PC-3 (cell line): ENCODE data around the gene BPIFA3. TPM values are rescaled to one million over a fixed set of nuclear protein-coding genes. Genes with fewer than 3 reads are reported as not detected.

Source experiments
- ATAC-seq: fragments of 200-7000 bp; cut with Tn5 transposase; 2 replicates; pipeline ENCODE4 v1.9.1; 2020; ENCODE audit warnings: mild to moderate bottlenecking, moderate library complexity
- BruUV-seq: library from RNA; stranded (reverse); fragments of 400-500 nt; replicated peaks from 2 replicates; lab custom pipeline; 2021; lab: Mats Ljungman, UMichigan
- CTCF ChIA-PET: fragments of 300-600 bp; sonication (Branson Sonifier 250); formaldehyde crosslinking; loops from one replicate; lab custom pipeline; 2022; ENCODE audit warnings: antibody characterized with exemption; lab: Charles Lee
- POLR2A ChIA-PET: fragments of 300-600 bp; sonication (Branson Sonifier 250); formaldehyde crosslinking; loops from one replicate; lab custom pipeline; 2022; ENCODE audit warnings: antibody characterized with exemption; ENCODE audit not compliant: unreplicated experiment; lab: Charles Lee
- DNase-seq: peaks from one replicate; pipeline ENCODE4 v3.0.0-alpha.2; 2015
- H2AFZ ChIP-seq: fragments of 300-600 bp; sonication (generic); 2 replicates; pipeline ENCODE4 v1.6.0; 2016; ENCODE audit warnings: antibody characterized with exemption, low read length
- H3F3A ChIP-seq: fragments of 300-600 bp; sonication (generic); one replicate; pipeline ENCODE4 v1.6.0; 2017; ENCODE audit warnings: antibody characterized with exemption, low read length, control low read depth, mild to moderate bottlenecking; ENCODE audit not compliant: unreplicated experiment
- H3K27ac ChIP-seq: fragments of 300-600 bp; sonication (generic); 2 replicates; pipeline ENCODE4 v1.5.1; 2016; ENCODE audit warnings: mild to moderate bottlenecking, low read length
- H3K27me3 ChIP-seq: fragments of 300-600 bp; sonication (generic); 2 replicates; pipeline ENCODE4 v1.6.1; 2016; ENCODE audit warnings: low read length, mixed read lengths
- H3K36me3 ChIP-seq: fragments of 300-600 bp; sonication (generic); 2 replicates; pipeline ENCODE4 v1.6.1; 2016; ENCODE audit warnings: low read depth, mixed run types, low read length, mixed read lengths
- H3K4me1 ChIP-seq: fragments of 300-600 bp; sonication (generic); 2 replicates; pipeline ENCODE4 v1.5.1; 2016; ENCODE audit warnings: low read length; ENCODE audit not compliant: insufficient read depth
- H3K4me2 ChIP-seq: fragments of 300-600 bp; sonication (generic); 2 replicates; pipeline ENCODE4 v1.6.0; 2016; ENCODE audit warnings: low read length
- H3K4me3 ChIP-seq: fragments of 300-600 bp; sonication (generic); 2 replicates; pipeline ENCODE4 v1.5.1; 2016; ENCODE audit warnings: mild to moderate bottlenecking, low read length, mixed read lengths
- H3K79me2 ChIP-seq: fragments of 300-600 bp; sonication (generic); 2 replicates; pipeline ENCODE4 v1.6.1; 2017; ENCODE audit warnings: low read length, mixed read lengths
- H3K9ac ChIP-seq: fragments of 300-600 bp; sonication (generic); 2 replicates; pipeline ENCODE4 v1.6.0; 2016; ENCODE audit warnings: mild to moderate bottlenecking, low read length
- H3K9me2 ChIP-seq: fragments of 300-600 bp; sonication (generic); replicated peaks from 2 replicates; pipeline ENCODE4 v1.6.1; 2016; ENCODE audit warnings: mixed run types, low read length, mixed read lengths
- H3K9me3 ChIP-seq: fragments of 300-600 bp; sonication (generic); 2 replicates; pipeline ENCODE4 v1.6.1; 2016; ENCODE audit warnings: low read length, mixed read lengths
- H4K20me1 ChIP-seq: fragments of 300-600 bp; sonication (generic); 2 replicates; pipeline ENCODE4 v1.6.1; 2016; ENCODE audit warnings: low read length, mixed read lengths
- CTCF ChIP-seq: fragments of 300-600 bp; sonication (generic); conservative IDR thresholded peaks from 2 replicates; pipeline ENCODE4 v1.5.1; 2017; ENCODE audit warnings: antibody characterized with exemption, low read depth, mild to moderate bottlenecking, low read length
- EZH2 ChIP-seq: fragments of 300-600 bp; sonication (generic); IDR thresholded peaks from one replicate; pipeline ENCODE4 v1.6.1; 2017; ENCODE audit warnings: antibody characterized with exemption, mild to moderate bottlenecking, low read length; ENCODE audit not compliant: unreplicated experiment
- EZH2phosphoT487 ChIP-seq: fragments of 300-600 bp; sonication (generic); IDR thresholded peaks from 2 replicates; pipeline ENCODE4 v1.6.1; 2018; ENCODE audit warnings: mild to moderate bottlenecking, antibody characterized with exemption, low read length, borderline replicate concordance
- intact Hi-C: fragments of 100-400 bp; cut with micrococcal nuclease; formaldehyde crosslinking; loops from 2 replicates; pipeline ENCODE4 v1.9.0; 2023
- total RNA-seq: library from RNA; depleted of rRNA; stranded (reverse); fragments of >200 nt; gene quantifications from 2 replicates; pipeline ENCODE4 v1.2.3, GENCODE V29; 2014

The BPIFA3 gene
- total RNA-seq, 1 experiment from 2014 or later = not detected

- no peak overlapping the region for H3K9ac ChIP-seq
- no peaks in the 10 kb centered on the region for H4K20me1 ChIP-seq
- ChIA-PET POLR2A (no interaction called here), CTCF (no interaction called here)
- H3K9me3 ChIP-seq = no peaks in the 10 kb centered on the region
- no TSS peak for BruUV-seq
- H3K79me2 ChIP-seq = no peaks in the 10 kb centered on the region
- ATAC-seq = no peak
- H3K9me2 ChIP-seq = no peaks in the 10 kb centered on the region
- intact Hi-C loops = no loop called here
- no peak for DNase-seq
- no peak overlapping the region for H3K4me3 ChIP-seq
- TF ChIP-seq CTCF (no peak), EZH2 (no peak), EZH2phosphoT487 (no peak)
- no peaks in the 10 kb centered on the region for H3K36me3 ChIP-seq
- no peak overlapping the region for H3K4me2 ChIP-seq
- H2AFZ ChIP-seq = no peak overlapping the region
- no peaks in the 10 kb centered on the region for H3F3A ChIP-seq
- H3K4me1 ChIP-seq = peaks cover 5% of the 10 kb centered on the region; the same call in 1 of the 2 replicates
- peaks cover 42% of the 10 kb centered on the region for H3K27me3 ChIP-seq
- H3K27ac ChIP-seq = no peak overlapping the region
Measured at GRCh38 chr20:33257237-33257636, 40.1 kb downstream of the BPIFA3 start.

GRCh38 chr20:33259371-33259770 is 42.2 kb downstream of the BPIFA3 start:
- Histone ChIP-seq H3K9ac (no peak overlapping the region), H4K20me1 (no peaks in the 10 kb centered on the region), H3K27ac (no peak overlapping the region), H3K27me3 (peaks cover 47% of the 10 kb centered on the region), H3K4me3 (no peak overlapping the region), H3K4me2 (no peak overlapping the region), H3K36me3 (no peaks in the 10 kb centered on the region), H3K9me2 (no peaks in the 10 kb centered on the region), H2AFZ (no peak overlapping the region), H3K79me2 (no peaks in the 10 kb centered on the region), H3F3A (no peaks in the 10 kb centered on the region), H3K9me3 (no peaks in the 10 kb centered on the region), H3K4me1 (peaks cover 6% of the 10 kb centered on the region; the same call in 1 of the 2 replicates)
- intact Hi-C loops = no loop called here
- ATAC-seq (no peak), DNase-seq (no peak)
- BruUV-seq = no TSS peak
- TF ChIP-seq CTCF = no peak
- ChIA-PET POLR2A (no interaction called here), CTCF (no interaction called here)

GRCh38 chr20:33261465-33261864 is 44.3 kb downstream of the BPIFA3 start:
- BruUV-seq = no TSS peak
- DNase-seq (no peak), ATAC-seq (no peak)
- no peak overlapping the region for H3K4me2 ChIP-seq
- H4K20me1 ChIP-seq = no peaks in the 10 kb centered on the region
- no peaks in the 10 kb centered on the region for H3F3A ChIP-seq
- no peaks in the 10 kb centered on the region for H3K79me2 ChIP-seq
- no peaks in the 10 kb centered on the region for H3K9me3 ChIP-seq
- H3K4me3 ChIP-seq = no peak overlapping the region
- TF ChIP-seq EZH2phosphoT487 = no peak
- no peak for TF ChIP-seq EZH2
- no peak for TF ChIP-seq CTCF
- H3K27me3 ChIP-seq = peaks cover 51% of the 10 kb centered on the region
- CTCF ChIA-PET = no interaction called here
- H3K9ac ChIP-seq = no peak overlapping the region
- H3K4me1 ChIP-seq = peaks cover 6% of the 10 kb centered on the region; the same call in 1 of the 2 replicates
- H3K9me2 ChIP-seq = no peaks in the 10 kb centered on the region
- no peak overlapping the region for H2AFZ ChIP-seq
- POLR2A ChIA-PET = no interaction called here
- no peaks in the 10 kb centered on the region for H3K36me3 ChIP-seq
- H3K27ac ChIP-seq = no peak overlapping the region
- intact Hi-C loops = loop anchor here (10.0 kb wide), 1 partner anchor 183 kb away; the partner anchor contains the start of gene SNTA1
